LNCAP (cell line): ENCODE measurements around the gene ARHGAP29.

Experiments
- TF ChIP-seq, protein P1 (sequence below): fragments of 450-650 bp; IDR thresholded peaks from 2 replicates; pipeline ENCODE4 v1.5.1; 2017; ENCODE audit warnings: mild to moderate bottlenecking

ARHGAP29 gene

DNA sequence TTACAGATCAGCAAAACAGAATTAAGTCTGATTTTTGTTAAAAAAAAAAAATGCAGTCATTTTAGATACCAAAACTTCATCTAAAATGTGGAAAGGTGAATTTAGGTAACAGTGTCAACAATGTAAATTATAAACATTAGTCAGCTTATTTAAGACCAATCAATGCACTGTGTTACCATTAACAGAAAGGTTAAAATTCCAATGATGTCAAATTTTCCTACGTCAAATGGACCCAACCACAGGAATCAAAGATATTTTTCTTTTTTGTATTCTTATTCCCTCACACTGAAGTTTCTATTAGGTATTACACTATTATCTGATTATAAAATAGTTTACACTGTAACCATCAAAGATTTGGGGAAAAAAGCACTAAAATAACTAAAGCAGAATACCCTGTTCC lies 6.5 kb downstream of the ARHGAP29 start:
- TF ChIP-seq, protein P1, sequence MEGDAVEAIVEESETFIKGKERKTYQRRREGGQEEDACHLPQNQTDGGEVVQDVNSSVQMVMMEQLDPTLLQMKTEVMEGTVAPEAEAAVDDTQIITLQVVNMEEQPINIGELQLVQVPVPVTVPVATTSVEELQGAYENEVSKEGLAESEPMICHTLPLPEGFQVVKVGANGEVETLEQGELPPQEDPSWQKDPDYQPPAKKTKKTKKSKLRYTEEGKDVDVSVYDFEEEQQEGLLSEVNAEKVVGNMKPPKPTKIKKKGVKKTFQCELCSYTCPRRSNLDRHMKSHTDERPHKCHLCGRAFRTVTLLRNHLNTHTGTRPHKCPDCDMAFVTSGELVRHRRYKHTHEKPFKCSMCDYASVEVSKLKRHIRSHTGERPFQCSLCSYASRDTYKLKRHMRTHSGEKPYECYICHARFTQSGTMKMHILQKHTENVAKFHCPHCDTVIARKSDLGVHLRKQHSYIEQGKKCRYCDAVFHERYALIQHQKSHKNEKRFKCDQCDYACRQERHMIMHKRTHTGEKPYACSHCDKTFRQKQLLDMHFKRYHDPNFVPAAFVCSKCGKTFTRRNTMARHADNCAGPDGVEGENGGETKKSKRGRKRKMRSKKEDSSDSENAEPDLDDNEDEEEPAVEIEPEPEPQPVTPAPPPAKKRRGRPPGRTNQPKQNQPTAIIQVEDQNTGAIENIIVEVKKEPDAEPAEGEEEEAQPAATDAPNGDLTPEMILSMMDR = no peak

DNA sequence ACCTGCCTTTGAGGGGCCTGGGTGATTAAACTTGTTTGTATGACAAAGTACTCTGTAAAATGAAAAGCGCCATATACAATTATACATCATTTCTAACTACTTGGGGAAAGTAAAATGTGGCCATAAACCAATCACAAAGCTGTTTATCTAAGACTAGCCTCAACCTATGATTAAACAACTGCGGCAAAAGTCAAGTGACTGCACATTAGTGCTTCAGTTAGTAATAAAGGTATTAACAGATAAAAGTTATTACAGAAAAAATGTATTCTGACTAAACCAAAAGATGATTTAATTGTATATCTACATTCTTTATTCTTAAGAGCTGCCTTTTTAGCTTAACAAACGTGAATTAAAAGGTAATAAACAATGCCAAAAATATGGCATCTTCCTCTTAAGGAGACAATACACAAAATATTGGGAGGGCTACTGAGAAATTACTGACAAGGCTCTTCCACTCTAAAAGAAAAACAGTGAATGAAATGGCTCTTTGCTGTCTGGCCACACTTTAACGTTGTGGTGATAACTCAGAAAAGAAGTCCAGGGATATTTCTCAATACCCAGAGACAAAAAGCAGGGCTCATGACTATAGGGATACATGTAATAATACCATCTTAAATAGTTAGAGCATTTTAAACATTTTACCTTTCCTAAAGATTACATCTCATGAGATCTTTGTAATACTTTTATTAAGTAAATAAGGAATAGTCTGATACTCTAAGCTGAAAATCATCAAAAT lies 8.6 kb downstream of the ARHGAP29 start:
- TF ChIP-seq, protein P1 = no peak

DNA sequence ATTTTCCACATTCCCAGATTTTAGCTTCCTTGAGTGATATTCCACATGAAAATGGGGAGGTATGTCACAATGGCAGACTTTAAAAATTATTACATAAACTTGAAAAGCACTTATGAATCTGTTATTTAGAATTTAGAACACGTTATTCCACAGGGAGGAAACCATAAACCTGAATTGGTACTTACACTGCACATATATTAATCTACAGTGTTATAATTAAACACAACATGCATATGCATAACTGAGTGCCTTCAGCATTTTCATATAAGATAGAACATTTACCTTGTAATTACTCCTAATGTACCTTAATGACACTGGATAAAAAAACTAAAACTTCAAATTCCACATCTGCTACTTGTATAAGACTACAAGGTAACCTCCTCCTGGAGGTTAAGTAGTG lies 9.8 kb downstream of the ARHGAP29 start:
- TF ChIP-seq, protein P1 = no peak

DNA sequence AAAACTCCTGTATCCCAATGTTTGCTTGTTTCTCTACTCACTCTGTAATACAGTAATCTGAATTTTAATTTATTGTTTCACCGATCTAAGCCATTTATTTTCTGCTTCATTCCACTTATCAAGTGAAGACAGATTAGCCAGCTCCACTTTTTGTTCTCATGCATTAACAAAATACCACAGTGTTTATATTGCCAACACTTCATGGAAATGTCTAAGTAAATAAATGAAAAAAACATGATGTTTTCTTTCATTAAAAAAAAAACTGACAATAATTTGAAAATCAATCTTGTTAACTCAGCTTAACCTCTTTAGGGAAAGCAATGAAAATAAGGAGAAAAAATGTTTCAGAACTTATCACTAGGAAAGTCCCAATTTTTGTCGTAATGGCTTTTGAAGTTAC lies 11.5 kb downstream of the ARHGAP29 start:
- TF ChIP-seq, protein P1 = no peak

DNA sequence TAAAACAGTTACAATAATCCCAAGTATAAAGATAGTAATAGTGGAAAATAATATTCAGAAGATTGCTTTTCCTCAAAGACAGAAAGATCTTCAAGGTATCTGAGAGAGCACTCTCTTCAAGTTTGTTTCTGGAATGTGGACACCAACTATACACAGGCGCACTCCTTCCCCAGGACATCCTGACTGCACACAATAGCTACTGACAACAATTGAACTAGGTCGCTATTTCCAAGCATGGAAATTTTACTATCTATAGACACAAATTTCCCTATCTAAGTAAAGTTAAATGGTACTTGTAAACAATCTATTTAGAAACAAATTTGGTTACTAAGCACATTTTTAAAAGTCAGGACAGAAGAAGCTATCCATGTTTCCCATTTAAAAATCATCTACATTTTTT lies 19.1 kb downstream of the ARHGAP29 start:
- TF ChIP-seq, protein P1 = no peak

DNA sequence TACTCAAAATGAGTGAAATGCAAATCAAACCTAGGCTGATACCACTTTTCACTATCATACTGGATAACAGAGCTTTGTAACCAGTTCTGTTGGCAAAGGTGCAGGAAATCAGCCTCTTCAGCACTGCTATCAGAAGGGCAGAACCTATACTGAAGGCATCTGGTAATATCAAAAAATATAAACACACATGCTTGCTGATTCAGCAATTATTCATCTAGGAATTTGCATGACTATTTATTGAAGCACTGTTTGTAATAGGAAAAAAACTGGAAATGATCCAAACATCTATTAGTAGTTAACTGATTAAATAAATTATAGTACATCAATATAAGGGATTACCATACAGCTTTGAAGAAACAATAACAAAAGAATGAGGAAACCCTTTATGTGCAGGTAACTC lies 21.4 kb downstream of the ARHGAP29 start:
- TF ChIP-seq, protein P1 = no peak

DNA sequence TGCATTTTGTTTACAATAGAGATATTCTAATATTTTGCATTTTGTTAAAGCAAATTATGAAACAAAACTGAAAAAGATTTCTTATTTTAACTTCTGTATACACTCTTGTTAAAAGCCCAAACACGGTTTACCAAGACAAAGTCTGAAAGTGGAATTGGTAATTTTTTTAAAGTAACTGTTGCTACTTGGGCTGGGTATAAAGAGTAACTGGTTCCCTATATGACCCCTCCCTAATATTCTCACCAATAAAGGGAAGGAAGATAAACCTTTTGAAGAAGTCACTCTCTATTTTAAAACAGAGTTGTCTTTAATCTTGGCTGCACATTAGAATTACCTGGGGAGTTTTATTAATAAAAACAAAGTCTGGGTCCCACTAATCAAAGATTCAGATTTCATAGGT lies 27.4 kb downstream of the ARHGAP29 start:
- TF ChIP-seq, protein P1 = no peak

DNA sequence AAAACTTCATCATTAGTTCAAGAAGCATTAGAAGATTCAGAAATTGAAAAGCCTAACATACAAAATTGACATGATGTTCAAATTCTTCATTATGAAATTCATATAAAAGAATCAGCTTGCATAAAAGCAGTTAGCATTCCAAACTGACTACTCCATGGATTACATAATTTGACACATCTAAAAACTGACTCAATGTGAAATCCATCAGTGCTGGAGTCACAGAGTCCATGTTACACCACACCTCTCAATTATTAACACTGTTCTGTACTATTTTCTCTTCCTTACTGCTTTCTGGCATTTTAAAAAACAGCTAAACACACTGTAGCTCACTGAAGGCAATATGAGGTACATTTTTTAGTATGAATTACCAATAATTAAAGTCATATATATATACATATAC lies 28.0 kb downstream of the ARHGAP29 start:
- TF ChIP-seq, protein P1 = no peak
